BLaER1 treated with 17β-estradiol and CSF1 and Interleukin-3, amounts not matched to agents 10 nM and 100 nM (cell line): ENCODE measurements around the gene KCNH3.

Experiments used
- H3K27ac ChIP-seq, 11 experiments: shearing (Covaris generic); formaldehyde crosslinking; 2 replicates each; pipeline ENCODE4 v1.8.1; 2022
- H3K27me3 ChIP-seq, 11 experiments: shearing (Covaris generic); formaldehyde crosslinking; 2 replicates each; pipeline ENCODE4 v1.8.1; 2022
- H3K36me3 ChIP-seq, 11 experiments: shearing (Covaris generic); formaldehyde crosslinking; 2 replicates each; pipeline ENCODE4 v1.8.1; 2022
- H3K4me1 ChIP-seq, 10 experiments: shearing (Covaris generic); formaldehyde crosslinking; 2 replicates each; pipeline ENCODE4 v1.8.1; 2022
- H3K4me2 ChIP-seq, 11 experiments: shearing (Covaris generic); formaldehyde crosslinking; 2 replicates each; pipeline ENCODE4 v1.8.1; 2022
- H3K4me3 ChIP-seq, 10 experiments: shearing (Covaris generic); formaldehyde crosslinking; 2 replicates each; pipeline ENCODE4 v1.8.1; 2022
- H3K9ac ChIP-seq, 11 experiments: shearing (Covaris generic); formaldehyde crosslinking; 2 replicates each; pipeline ENCODE4 v1.8.1; 2022
- H3K9me3 ChIP-seq, 11 experiments: shearing (Covaris generic); formaldehyde crosslinking; replicated peaks in 1 of 11; 2 replicates each; pipeline ENCODE4 v1.8.1; 2022
- H4K20me1 ChIP-seq, 11 experiments: shearing (Covaris generic); formaldehyde crosslinking; 2 replicates each; pipeline ENCODE4 v1.8.1; 2022
- Cebpa-rat ChIP-seq, 11 experiments: shearing (Covaris generic); IDR thresholded peaks; 2 replicates each; pipeline ENCODE4 v1.8.1; 2022

The KCNH3 gene

DNA sequence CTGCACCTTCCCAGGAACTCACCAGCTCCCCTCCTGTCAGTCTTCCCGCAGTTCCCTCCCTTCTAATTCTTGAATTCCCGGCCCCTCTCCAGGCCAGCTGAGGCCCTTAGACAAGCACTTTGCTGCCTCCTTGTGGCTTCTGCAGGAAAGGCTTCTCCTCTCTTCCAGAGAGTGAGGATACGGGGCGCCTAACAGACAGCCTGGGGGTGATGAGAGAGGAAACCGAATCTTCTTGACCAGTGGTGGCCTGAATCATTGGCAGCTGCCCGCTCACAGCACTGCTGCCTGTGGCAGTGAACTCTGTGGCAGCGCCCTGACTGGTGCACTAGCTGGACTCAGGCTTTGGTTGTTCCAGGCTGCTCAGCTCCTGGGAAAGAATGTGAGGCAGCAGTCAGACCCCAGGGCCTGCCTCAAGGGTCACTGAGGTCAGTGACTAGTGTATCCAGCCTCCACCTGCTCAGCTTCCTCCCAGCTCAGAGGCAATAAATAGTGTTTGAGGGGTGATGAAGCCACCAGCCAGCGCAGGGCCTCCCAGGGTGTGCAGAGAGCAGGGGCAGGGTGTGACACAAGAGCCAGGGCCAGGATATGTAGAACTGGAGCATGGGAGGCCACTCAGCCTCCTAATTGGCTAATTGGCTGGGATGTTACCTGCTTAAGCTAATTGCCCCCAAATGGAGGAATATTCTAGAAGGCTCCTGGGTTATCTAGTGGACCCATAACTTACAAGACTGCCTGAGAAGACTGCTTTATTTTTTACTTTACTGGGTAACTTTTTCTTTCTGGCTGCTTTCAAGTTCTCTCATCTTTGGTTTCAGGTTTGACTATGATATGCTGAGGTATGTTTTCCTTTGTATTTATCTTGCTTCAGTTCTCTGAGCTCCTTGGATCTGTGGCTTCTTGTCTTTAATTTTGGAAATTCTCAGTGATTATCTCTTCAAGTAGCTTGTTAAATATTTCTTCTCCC, 42.0 kb downstream of the KCNH3 start:
- H3K36me3 ChIP-seq = peaks cover 0 to 38% (median 20%) of the 10 kb centered on the region in 11 experiments; a peak in 15 of 22 replicates
- H3K4me2 ChIP-seq = peak overlapping the region; percentile 21 to 69 (median 34); a peak in 18 of 22 replicates
- peak overlapping the region in 8 of 11 experiments; percentile 4 to 55 (median 20); a peak in 4 of 22 replicates for H3K9ac ChIP-seq
- peaks cover 0 to 60% (median 34%) of the 10 kb centered on the region in 11 experiments; a peak in 19 of 22 replicates for H4K20me1 ChIP-seq
- no peak overlapping the region for H3K4me3 ChIP-seq
- H3K9me3 ChIP-seq = no peaks in the 10 kb centered on the region
- peaks cover 21 to 52% (median 45%) of the 10 kb centered on the region in 10 experiments for H3K4me1 ChIP-seq
- TF ChIP-seq Cebpa-rat (IDR thresholded peaks at IDR 0.05) = no peak
- no peak overlapping the region for H3K27ac ChIP-seq
- no peaks in the 10 kb centered on the region for H3K27me3 ChIP-seq

- peaks cover 0 to 37% (median 14%) of the 10 kb centered on the region in 11 experiments; a peak in 17 of 22 replicates for H3K36me3 ChIP-seq
- peaks cover 28 to 54% (median 46%) of the 10 kb centered on the region in 10 experiments for H3K4me1 ChIP-seq
- no peaks in the 10 kb centered on the region for H3K27me3 ChIP-seq
- TF ChIP-seq Cebpa-rat (IDR thresholded peaks at IDR 0.05) = no peak
- H3K27ac ChIP-seq = no peak overlapping the region
- H4K20me1 ChIP-seq = peaks cover 0 to 53% (median 31%) of the 10 kb centered on the region in 11 experiments; a peak in 19 of 22 replicates
- H3K9ac ChIP-seq = no peak overlapping the region
- H3K4me3 ChIP-seq = no peak overlapping the region
- peak overlapping the region in 4 of 11 experiments; percentile 34 to 62 (median 38); a peak in 4 of 22 replicates for H3K4me2 ChIP-seq
- H3K9me3 ChIP-seq = no peaks in the 10 kb centered on the region
Measured at GRCh38 chr12:49582201-49582600, 43.4 kb downstream of the KCNH3 start.

GRCh38 chr12:49582850-49583249, 44.0 kb downstream of the KCNH3 start:
- H4K20me1 ChIP-seq = peaks cover 0 to 46% (median 28%) of the 10 kb centered on the region in 11 experiments; a peak in 19 of 22 replicates
- no peak overlapping the region for H3K27ac ChIP-seq
- no peak for TF ChIP-seq Cebpa-rat (IDR thresholded peaks at IDR 0.05)
- H3K9me3 ChIP-seq = no peaks in the 10 kb centered on the region
- H3K36me3 ChIP-seq = peaks cover 0 to 37% (median 16%) of the 10 kb centered on the region in 11 experiments; a peak in 16 of 22 replicates
- H3K4me3 ChIP-seq = no peak overlapping the region
- H3K27me3 ChIP-seq = no peaks in the 10 kb centered on the region
- no peak overlapping the region for H3K9ac ChIP-seq
- peaks cover 28 to 54% (median 46%) of the 10 kb centered on the region in 10 experiments for H3K4me1 ChIP-seq
- H3K4me2 ChIP-seq = no peak overlapping the region

DNA sequence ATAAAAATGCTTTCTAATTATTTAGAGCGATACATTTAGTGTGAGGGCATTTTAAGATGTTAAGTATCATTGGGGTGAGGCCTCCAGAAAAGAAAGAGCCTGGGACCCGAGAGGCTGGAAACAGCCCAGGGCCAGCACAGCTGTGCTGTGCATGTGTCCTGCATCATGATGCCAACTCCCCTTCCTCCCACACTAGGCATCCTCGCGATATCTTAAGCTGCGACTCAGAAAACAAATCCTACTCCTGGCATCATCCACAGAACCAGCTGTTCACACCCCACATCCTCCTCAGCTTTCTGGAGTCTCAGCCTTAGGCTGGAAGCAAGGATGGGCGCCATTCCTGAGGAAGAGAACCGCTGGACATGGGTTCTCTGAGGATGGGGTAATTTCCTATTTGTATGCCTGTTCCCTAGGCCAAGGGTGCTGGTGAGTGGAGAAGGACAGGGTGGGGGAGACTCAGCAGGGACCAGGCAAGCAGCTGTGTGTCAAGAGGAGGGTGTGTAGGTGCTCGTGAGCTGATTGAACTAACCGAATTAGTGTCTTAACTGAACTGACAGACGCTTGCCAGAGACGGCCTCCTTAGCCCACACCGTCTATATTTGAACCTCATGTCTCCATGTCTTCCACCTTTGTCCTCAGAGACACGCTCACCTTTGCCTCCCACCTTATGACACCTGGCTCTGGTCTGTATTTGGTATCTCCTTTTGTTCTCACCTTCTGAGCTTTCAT, 44.7 kb downstream of the KCNH3 start:
- Histone ChIP-seq H3K27me3 (no peaks in the 10 kb centered on the region), H3K4me3 (no peak overlapping the region), H3K27ac (peak overlapping the region in 2 of 11 experiments; percentile 60 to 68; a peak in 2 of 22 replicates), H3K36me3 (peaks cover 0 to 37% (median 20%) of the 10 kb centered on the region in 11 experiments; a peak in 16 of 22 replicates), H3K9ac (peak overlapping the region in 2 of 11 experiments; percentile 63 to 71; a peak in 1 of 22 replicates), H3K4me2 (peak overlapping the region in 10 of 11 experiments; percentile 77 to 91 (median 84); a peak in 18 of 22 replicates), H4K20me1 (peaks cover 0 to 39% (median 21%) of the 10 kb centered on the region in 11 experiments; a peak in 19 of 22 replicates), H3K4me1 (peaks cover 33 to 59% (median 50%) of the 10 kb centered on the region in 10 experiments), H3K9me3 (no peaks in the 10 kb centered on the region)
- TF ChIP-seq Cebpa-rat (IDR thresholded peaks at IDR 0.05) = no peak

DNA sequence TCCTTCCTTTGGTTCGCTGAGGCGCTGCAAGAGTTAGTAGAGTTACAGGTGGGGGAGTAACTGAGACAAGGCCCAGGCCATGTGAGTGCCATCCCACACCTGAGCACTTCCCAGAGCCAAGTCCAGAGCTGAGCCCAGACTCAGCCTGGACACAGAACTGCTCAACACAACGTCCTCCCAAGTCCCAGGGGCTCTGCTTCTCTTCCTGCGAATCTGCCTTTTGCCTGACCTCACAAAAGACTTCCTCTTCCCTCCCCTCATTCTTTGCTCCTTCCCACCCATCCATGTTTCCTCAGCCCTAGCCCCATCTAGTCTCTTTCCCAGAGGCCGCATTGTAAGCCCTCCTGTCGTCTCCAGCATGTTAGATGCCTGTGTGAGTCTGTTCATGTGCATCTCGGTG, 45.8 kb downstream of the KCNH3 start:
- Histone ChIP-seq H3K9ac (peak overlapping the region; percentile 5 to 71 (median 62); a peak in 19 of 22 replicates), H3K4me1 (peaks cover 41 to 66% (median 58%) of the 10 kb centered on the region in 10 experiments), H3K4me3 (peak overlapping the region in 3 of 10 experiments; percentile 11 to 43 (median 17); a peak in 6 of 20 replicates), H3K36me3 (peaks cover 0 to 43% (median 23%) of the 10 kb centered on the region in 11 experiments; a peak in 17 of 22 replicates), H3K9me3 (no peaks in the 10 kb centered on the region), H3K4me2 (peak overlapping the region; percentile 77 to 91 (median 84)), H3K27ac (peak overlapping the region in 9 of 11 experiments; percentile 49 to 72 (median 68); a peak in 18 of 22 replicates), H4K20me1 (peaks cover 0 to 35% (median 16%) of the 10 kb centered on the region in 11 experiments; a peak in 19 of 22 replicates), H3K27me3 (no peaks in the 10 kb centered on the region)
- TF ChIP-seq Cebpa-rat (IDR thresholded peaks at IDR 0.05) = no peak

GRCh38 chr12:49585477-49586459, 46.9 kb downstream of the KCNH3 start:
- Histone ChIP-seq H4K20me1 (peaks cover 0 to 24% (median 5%) of the 10 kb centered on the region in 11 experiments; a peak in 18 of 22 replicates), H3K4me1 (peaks cover 36 to 57% (median 51%) of the 10 kb centered on the region in 10 experiments), H3K27me3 (no peaks in the 10 kb centered on the region), H3K27ac (peak overlapping the region in 3 of 11 experiments; percentile 62 to 69 (median 67); a peak in 4 of 22 replicates), H3K36me3 (peaks cover 0 to 48% (median 30%) of the 10 kb centered on the region in 11 experiments; a peak in 18 of 22 replicates), H3K4me3 (no peak overlapping the region), H3K9me3 (peaks cover 0 to 6% (median 3%) of the 10 kb centered on the region in 11 experiments; a peak in 12 of 22 replicates), H3K4me2 (peak overlapping the region in 10 of 11 experiments; percentile 13 to 91 (median 83); a peak in 16 of 22 replicates), H3K9ac (peak overlapping the region in 1 of 11 experiments; percentile 64; a peak in 1 of 22 replicates)
- no peak for TF ChIP-seq Cebpa-rat (IDR thresholded peaks at IDR 0.05)

DNA sequence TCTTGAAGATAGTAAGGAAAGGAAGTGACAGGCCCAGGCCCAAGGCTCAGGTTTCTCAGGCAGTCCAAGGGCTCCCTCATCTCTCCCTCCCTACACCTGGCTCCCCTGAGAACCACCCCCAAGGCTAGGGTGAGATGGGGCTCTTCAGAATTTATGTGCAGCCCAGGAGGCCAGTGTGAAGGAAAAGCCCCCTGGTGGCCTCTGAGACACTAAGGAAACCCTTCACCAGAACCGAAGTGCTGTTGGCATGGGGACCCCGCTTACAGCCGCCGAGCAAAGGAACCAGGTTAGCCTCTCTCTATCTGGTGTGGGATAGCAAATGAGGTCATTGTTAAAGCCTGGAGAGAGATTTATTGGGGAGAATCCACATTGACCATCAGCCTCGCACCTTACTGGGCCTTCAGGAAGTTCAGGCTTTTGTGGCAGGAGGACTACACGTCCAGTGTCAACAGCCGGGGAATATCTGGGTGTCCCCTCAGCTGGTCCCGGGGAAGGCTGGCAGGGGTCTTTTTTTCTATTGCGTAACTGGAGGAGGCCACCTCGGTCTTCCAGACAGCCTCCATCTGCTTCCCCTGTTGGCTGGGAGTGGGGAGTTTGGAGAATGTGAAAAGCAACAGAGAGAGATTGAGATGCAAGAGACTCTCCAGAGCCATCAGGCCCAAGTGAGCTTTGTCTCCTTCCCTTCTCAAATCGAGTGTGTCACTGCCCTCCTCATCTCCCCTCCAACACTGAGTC, 48.5 kb downstream of the KCNH3 start:
- no peak overlapping the region for H3K4me2 ChIP-seq
- H3K27ac ChIP-seq = no peak overlapping the region
- H3K4me1 ChIP-seq = peaks cover 35 to 43% (median 40%) of the 10 kb centered on the region in 10 experiments
- H3K9me3 ChIP-seq = peaks cover 7 to 21% (median 19%) of the 10 kb centered on the region in 11 experiments
- peak in 3 of 11 experiments; percentile 18 to 61 (median 20); a peak in 2 of 22 replicates for TF ChIP-seq Cebpa-rat (IDR thresholded peaks at IDR 0.05)
- no peak overlapping the region for H3K9ac ChIP-seq
- no peak overlapping the region for H3K4me3 ChIP-seq
- H3K27me3 ChIP-seq = no peaks in the 10 kb centered on the region
- peaks cover 0 to 8% (median 0%) of the 10 kb centered on the region in 11 experiments; a peak in 4 of 22 replicates for H4K20me1 ChIP-seq
- H3K36me3 ChIP-seq = peaks cover 8 to 59% (median 38%) of the 10 kb centered on the region in 11 experiments; a peak in 21 of 22 replicates
